DMS53 treated with DMSO at 0.1 percent for 48 hours (cell line): ENCODE data around the gene LILRB2.
A peak's percentile ranks its signal among the peaks of the same experiment; 100 is the strongest.
"Not testable (repeated sequence)": the region's sequence is repeated elsewhere in the genome, so short reads cannot be mapped to it uniquely, and the experiment has no call there.

ENCODE experiments used
- DNase-seq: peaks from one replicate; lab custom pipeline; 2025; ENCODE audit not compliant: unreplicated experiment; lab: John Stamatoyannopoulos, UW

The LILRB2 gene

GRCh38 chr19:54281007-54281728 lies at the start of gene LILRB2:
LILRB2 (minus strand) TSS chr19:54281110; CDS start chr19:54280496, 614 bp downstream.
- DNase-seq, result no peak

- no peak for DNase-seq
Measured at GRCh38 chr19:54329476-54330165, 48.7 kb upstream of the LILRB2 start.

DNA sequence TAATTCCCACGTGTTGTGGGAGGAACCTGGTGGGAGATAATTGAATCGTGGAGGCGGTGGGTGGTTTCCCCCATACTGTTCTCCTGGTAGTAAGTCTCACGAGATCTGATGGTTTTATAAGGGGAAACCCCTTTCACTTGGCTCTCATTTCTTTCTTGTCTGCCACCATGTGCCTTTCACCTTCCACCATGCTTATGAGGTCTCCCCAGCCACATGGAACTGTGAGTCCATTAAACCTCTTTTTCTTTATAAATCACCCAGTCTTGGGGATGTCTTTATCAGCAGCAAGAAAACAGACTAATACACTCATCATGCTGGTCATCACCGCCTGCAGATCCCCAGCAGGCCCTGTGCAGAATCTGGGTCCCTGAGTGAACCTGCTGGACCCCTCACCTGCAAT lies 47.9 kb upstream of the LILRB2 start:
- not testable (repeated sequence) for DNase-seq

DNA sequence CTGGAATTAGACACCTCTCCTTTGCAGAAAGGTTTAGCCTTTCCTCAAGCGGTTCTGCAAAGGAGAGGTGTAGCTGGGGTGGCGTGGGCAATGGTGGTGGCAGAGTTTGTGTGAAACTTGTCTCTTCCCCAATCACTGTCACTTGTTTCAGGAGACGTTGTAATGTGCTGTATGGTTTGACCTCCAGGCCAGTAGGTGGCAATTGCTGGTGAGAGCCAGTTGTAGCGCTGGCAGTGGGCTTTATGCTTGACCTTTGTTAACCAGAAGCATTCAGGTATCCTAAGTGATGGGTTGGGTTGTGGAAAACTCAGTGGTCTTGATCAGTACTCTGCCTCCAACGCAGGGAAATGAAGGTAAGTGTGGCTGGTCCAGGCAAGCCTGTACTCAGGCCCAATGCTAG lies 44.7 kb upstream of the LILRB2 start:
- DNase-seq, result no peak

GRCh38 chr19:54325194-54325621 lies 44.3 kb upstream of the LILRB2 start:
- DNase-seq, result peak; percentile 5

DNA sequence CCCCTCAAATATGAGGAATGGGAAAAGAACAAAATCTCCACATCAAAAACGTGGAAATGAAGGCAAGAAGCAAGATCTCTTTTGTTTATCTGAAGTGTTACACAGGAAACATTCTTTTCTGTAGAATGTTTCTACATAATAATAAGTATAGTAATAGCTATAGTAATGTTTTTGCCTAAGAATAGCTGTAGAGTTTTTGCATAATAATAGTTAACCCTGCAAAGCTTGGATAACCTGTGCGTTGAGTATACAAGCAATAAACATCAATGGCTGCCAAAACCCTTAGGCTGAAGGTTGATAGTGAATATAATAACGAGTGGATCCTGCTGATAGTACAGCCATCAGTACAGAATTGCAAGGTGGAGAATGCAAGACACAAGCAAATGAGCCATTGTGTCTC lies 43.2 kb upstream of the LILRB2 start:
- DNase-seq, result no peak

DNA sequence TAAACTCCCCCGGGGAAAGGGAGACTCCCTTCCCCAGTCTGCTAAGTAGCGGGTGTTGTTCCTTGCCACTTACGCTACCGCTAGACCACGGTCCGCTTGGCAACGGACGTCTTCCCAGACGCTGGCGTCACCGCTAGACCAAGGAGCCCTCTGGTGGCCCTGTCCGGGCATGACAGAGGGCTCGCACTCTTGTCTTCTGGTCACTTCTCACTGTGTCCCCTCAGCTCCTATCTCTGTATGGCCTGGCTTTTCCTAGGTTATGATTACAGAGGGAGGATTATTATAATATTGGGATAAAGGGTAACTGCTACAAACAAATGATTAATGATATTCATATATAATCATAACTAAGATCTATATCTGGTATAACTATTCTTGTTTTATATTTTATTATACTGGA lies 42.0 kb upstream of the LILRB2 start:
- not testable (repeated sequence) for DNase-seq

- not testable (repeated sequence) for DNase-seq
Measured at GRCh38 chr19:54322295-54322694, 41.4 kb upstream of the LILRB2 start.

- no peak for DNase-seq
Measured at GRCh38 chr19:54319892-54320670, 39.2 kb upstream of the LILRB2 start.

GRCh38 chr19:54319049-54319448 lies 38.1 kb upstream of the LILRB2 start:
- DNase-seq, result no peak

DNA sequence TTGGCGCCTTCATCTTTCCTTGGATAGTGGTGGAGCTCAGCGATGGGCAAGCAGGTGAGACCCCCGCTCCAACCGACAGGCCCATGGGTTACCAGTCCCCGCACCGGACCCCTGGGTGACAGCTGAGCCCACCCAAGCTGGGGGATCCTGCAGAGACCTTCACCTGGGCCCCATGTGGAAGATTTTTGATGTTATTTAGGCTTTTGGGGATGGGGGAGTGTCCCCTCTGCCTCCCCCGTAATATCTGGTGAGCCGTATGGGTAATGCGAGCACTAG lies 37.0 kb upstream of the LILRB2 start:
- no peak for DNase-seq

DNA sequence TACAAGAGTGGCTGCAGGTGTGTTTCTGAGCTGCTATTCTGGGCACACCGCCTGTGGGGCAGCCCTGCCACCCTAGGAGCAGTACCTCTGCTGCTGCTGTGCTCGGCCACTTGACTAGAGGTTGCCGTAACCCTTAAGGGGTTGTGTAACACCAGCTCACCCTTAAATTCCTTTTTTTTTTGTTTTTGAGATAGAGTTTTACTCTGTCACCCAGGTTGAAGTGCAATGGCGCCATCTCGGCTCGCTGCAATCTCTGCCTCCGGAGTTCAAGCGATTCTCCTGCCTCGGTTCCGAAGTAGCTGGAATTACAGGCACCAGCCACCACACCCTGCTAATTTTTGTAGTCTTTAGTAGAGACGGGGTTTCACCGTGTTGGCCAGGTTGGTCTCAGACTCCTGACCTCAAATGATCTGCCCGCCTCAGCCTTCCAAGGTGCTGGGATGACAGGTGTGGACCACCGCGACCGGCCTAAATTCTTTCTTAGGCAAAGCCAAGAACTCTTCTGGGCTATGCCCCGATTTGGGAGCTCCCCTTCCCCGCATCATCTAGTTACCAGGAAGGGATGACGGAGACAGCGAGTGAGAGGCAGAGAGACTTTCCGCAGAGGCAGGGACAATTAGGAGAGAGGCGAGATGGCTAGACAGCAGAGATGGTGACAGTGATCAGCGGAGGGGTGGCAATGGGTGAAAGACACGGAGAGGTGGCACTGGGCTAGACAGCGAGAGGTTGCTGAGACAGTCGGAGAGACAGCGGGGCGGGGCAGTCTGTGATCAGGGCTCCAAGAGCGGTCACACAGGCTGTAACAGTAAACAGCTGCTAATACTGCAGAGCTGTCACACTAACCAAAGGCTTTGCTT lies 36.4 kb upstream of the LILRB2 start:
- no peak for DNase-seq

DNA sequence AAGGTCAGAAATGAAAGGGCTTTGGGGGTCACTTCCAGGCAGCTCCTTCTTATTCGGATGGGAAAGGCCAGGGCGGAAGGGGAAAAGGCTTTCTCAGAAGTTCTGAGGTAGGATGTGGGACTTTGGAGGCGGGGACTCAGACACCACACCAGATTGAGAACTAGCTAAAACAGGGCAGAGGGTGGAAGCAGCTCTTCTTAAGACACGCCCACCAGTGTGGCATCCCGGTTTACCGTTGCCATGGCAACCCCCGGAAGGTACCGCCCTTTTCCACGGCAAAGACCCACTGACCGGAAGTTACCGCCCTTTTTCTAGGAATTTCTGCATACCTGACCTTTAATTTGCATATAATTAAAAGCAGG lies 35.8 kb upstream of the LILRB2 start:
- DNase-seq, result no peak

GRCh38 chr19:54315956-54316355 lies 35.0 kb upstream of the LILRB2 start:
- no peak for DNase-seq

- DNase-seq, result no peak
Measured at GRCh38 chr19:54312436-54313377, 31.8 kb upstream of the LILRB2 start, which contains the start of gene LILRA5. LILRA5 (minus strand) TSS chr19:54313166; CDS start chr19:54313019, 147 bp downstream.

- no peak for DNase-seq
Measured at GRCh38 chr19:54312011-54312410, 31.1 kb upstream of the LILRB2 start.

GRCh38 chr19:54311486-54311885 lies 30.6 kb upstream of the LILRB2 start:
- no peak for DNase-seq

GRCh38 chr19:54310543-54310942 lies 29.6 kb upstream of the LILRB2 start:
- DNase-seq, result no peak

GRCh38 chr19:54309811-54310210 lies 28.9 kb upstream of the LILRB2 start:
- no peak for DNase-seq
